GM19035 (cell line): ENCODE measurements around the gene OR2D3.
"Not testable (repeated sequence)": the region's sequence is repeated elsewhere in the genome, so short reads cannot be mapped to it uniquely, and the experiment has no call there.

Experiments used
- ATAC-seq: cut with Tn5 transposase; IDR thresholded peaks from one replicate; pipeline ENCODE4 v1.9.1; 2021; ENCODE audit not compliant: unreplicated experiment

OR2D3 gene

DNA sequence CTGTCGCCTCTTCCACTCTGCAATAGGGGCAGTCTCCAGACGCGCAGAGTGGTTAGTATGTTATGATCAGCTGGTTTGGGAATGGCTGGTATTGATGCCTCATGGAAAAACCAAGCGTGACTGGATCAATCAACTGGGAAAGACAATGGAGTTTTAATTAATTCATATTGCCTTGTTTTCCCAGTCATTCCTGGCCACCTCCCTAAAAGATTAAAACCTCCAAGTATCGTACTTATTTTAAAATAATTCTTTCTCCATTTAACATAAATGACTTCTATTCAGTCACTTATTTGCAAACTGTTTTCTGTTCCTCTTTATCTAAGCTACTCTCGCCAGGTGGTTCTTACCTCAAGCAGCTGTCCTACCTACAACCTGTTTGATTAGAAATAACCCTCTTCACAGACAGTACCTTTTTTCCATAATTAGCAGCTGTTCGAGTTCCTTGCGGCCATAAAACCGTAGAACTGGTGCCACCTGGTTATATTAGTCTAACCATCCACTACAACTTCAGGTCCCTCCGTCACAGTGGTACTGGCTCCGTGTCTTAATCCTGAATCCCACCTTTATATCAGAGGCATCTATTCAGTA, 6.3 kb downstream of the OR2D3 start:
- ATAC-seq = peak; percentile 64

DNA sequence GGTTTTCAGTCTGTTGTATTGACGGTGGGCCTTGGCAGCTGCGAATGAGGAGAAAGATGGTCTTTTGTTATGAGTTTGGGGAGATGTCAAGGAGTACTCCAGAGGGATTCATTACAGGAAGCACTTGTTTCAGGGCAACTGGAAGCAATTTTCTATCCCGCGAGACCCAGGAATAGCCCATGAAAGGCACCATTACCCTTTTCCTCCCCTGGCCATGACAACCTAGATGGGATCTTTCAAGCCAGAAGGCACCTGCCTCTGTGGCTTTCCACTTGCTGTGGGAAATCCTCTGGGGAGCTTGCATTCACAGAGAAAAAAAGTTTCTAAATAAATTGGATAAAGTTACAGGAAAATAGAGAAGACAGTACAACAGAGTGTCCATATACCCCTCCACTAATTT, 8.1 kb downstream of the OR2D3 start:
- ATAC-seq = no peak

DNA sequence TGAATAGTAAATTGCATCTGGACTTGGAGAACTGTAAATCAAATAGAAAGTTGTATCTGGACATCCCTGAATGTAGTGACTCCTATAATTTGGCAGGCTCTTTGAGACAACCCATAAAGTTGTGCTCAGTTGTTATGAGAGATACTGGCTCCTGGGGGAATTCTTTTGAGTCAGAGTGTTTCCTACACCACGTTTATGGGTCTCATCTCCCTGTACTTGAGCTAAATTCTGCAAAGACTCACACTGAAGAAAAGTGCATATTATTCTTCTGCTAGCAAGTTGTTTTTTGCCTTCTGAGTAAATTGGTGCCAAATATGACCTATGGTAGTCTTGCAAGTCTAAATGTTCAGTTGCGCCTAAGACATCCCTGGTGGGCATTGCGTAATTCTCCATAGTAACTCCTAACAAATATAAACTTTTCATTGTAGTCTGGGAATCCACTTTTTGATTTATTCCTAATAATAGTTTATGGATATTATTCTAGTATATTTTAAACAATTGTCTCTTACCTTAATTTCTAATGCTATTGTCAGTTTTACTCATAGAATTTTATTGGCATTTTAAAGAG, 10.4 kb downstream of the OR2D3 start:
- no peak for ATAC-seq

DNA sequence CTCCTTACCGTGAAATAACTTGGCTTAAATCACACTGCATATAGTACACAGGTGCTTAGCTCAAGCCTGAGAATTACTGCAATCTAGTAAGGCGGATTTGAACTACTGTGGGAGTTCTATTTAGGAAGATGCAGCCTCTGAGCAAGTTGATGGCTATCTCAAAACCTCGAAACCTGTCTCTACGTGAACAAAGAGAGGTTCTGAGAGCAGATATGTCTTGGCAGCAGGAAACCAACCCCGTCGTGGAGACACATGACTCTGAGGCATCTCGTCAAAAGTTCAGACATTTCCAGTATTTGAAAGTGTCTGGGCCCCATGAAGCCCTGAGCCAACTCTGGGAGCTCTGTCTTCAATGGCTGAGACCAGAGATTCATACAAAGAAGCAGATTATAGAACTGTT, 11.3 kb downstream of the OR2D3 start:
- no peak for ATAC-seq

DNA sequence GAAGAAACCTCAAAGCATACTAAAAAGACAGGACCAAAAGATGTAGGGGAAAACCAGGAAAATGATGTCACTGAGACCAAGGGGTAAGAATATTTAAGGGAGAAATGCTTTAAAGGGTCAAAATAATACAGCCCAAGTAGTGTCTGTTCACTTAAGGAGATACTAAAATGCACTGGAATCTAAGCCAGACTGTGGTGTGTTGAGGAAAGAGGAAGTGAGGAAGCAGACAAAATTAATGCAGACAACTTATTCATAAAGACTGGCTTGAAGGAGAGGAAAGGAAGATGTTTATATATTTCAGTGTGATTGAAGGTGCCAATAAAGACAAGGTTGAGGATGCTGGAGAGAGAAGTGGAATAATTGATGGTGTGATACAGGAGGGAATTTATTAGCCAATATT, 21.2 kb downstream of the OR2D3 start:
- no peak for ATAC-seq

DNA sequence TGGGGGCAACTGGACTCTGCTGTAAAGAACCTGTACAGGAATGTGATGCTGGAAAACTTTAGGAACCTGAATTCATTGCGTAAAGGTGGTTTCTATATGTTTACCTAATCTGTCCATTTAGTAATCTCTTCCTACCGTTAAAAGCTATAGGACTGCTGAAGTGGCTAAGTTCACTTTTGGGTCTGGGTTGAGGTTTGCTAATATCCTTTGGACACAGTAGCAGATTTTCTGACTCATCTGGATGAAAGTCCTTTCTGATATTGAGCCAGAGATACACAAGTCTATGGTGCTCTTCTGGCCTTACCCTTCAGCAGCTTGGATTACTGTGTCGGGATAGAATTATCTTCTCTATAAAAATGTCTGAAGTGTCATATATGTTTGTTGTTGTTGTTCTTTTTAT, 22.3 kb downstream of the OR2D3 start:
- no peak for ATAC-seq

DNA sequence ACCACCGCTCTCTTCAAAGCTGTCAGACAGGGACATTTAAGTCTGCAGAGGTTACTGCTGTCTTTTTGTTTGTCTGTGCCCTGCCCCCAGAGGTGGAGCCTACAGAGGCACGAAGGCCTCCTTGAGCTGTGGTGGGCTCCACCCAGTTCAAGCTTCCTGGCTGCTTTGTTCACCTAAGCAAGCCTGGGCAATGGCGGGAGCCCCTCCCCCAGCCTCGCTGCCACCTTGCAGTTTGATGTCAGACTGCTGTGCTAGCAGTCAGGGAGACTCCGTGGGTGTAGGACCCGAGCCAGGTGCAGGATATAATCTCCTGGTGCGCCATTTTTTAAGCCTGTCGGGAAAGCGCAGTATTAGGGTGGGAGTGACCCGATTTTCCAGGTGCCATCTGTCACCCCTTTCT, 33.4 kb downstream of the OR2D3 start:
- ATAC-seq = not testable (repeated sequence)

DNA sequence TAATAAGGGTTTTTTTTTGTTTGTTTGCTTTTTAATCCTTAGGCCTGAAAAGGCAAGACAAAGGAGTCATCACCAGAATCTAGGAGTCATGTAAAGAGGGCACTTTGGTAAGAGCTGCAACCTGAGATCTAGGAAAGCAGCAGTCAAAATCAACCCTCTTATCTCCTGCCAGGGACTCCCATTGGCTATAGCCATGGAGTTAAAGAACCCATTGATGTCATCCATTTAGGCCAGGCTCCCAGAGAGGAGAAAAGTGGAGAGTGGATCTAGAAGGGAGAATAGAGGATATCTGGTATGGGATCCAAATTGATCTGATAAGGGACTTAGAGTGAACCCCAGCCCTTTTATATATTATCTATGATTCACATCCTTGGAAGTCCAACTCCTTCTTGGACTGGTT, 41.3 kb downstream of the OR2D3 start:
- no peak for ATAC-seq

DNA sequence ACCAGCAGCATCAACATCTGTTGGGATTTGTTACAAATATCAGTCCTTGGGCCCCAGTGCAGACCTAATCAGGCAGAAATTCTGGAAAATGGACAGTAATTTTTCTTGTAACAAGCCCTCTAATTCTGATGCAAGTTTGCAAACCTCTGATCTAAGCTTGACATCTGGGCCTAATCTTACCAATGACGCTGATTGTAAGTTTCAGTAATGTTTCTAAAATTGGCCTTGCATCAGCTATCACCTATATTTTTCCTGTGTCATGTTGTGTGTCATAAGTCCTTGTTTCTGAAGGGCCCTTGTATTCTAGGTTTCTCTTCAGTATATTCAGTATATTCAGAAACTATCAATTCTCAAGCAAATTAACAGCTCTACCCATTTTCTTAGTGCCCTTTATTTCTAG, 41.9 kb downstream of the OR2D3 start:
- peak; percentile 78 for ATAC-seq

DNA sequence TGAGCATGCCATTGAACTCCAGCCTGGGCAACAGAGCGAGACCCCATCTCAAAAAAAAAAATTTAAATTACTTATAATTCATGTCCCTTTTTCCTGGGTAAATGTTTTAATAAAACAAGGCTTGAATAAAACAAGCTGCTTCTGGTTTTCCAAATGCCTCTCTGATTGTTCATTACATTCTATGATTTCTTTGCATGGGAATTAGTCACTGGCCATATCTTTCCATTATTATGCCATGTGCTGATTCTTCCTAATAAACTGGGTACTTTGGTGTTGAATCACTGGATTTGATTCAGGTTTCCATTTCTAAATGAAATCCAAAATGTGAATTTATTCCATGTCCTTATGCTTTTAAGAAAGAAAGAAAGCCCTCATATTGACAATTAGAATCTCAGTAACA, 48.0 kb downstream of the OR2D3 start:
- ATAC-seq = no peak

DNA sequence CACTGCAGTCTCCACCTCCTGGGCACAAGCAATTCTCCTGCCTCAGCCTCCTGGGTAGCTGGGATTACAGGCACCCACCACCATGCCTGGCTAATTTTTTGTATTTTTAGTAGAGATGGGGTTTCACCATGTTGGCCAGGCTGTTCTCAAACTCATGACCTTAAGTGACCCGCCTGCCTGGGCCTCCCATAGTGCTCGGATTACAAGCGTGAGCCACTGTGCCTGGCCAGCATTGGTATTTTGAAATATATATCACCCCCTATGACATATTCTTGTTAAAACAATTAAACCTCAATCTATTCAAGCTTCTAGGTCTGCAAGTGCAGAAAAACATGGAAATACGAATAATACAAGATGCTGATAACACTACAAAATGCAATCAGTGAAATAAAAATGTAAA, 49.1 kb downstream of the OR2D3 start:
- ATAC-seq = not testable (repeated sequence)
